Osteoblast (primary cell): ENCODE results near the gene KERA. TPM values are rescaled to one million over a fixed set of nuclear protein-coding genes. Genes with fewer than 3 reads are reported as not detected.

Source experiments
- DNase-seq: peaks from one replicate; pipeline ENCODE4 v3.0.0; 2011; ENCODE audit warnings: low spot score, mixed read lengths; ENCODE audit not compliant: insufficient read length; ENCODE audit errors: missing footprints
- H2AFZ ChIP-seq: 2 replicates; pipeline ENCODE4 v1.6.0; 2011; ENCODE audit warnings: mild to moderate bottlenecking, low read length
- H3K27ac ChIP-seq: 2 replicates; pipeline ENCODE4 v1.5.1; 2011; ENCODE audit warnings: mild to moderate bottlenecking, low read depth, low read length, moderate library complexity
- H3K27me3 ChIP-seq: 2 replicates; pipeline ENCODE4 v1.6.0; 2012; ENCODE audit warnings: mild to moderate bottlenecking, control low read depth, inconsistent platforms, low read length, moderate library complexity; ENCODE audit not compliant: insufficient read depth
- H3K36me3 ChIP-seq: 2 replicates; pipeline ENCODE4 v1.5.1; 2011; ENCODE audit warnings: mild to moderate bottlenecking, low read length, control low read depth, moderate library complexity; ENCODE audit not compliant: insufficient read depth
- H3K4me1 ChIP-seq: 2 replicates; pipeline ENCODE4 v1.5.1; 2011; ENCODE audit warnings: mild to moderate bottlenecking, low read length, control low read depth, moderate library complexity; ENCODE audit not compliant: insufficient read depth
- H3K4me2 ChIP-seq: 2 replicates; pipeline ENCODE4 v1.6.0; 2011; ENCODE audit warnings: mild to moderate bottlenecking, low read length; ENCODE audit not compliant: insufficient read depth
- H3K4me3 ChIP-seq: fragments of 200-600 bp; sonication (generic); 3 replicates; pipeline ENCODE4 v1.5.1; 2012; ENCODE audit warnings: mild to moderate bottlenecking, low read length, inconsistent platforms; ENCODE audit not compliant: insufficient read depth
- H3K79me2 ChIP-seq: 2 replicates; pipeline ENCODE4 v1.6.0; 2012; ENCODE audit warnings: mild to moderate bottlenecking, low read length, control low read depth, inconsistent platforms; ENCODE audit not compliant: insufficient read depth
- H3K9me3 ChIP-seq: 2 replicates; pipeline ENCODE4 v1.5.1; 2011; ENCODE audit warnings: low read depth, low read length, control low read depth
- H4K20me1 ChIP-seq: 2 replicates; pipeline ENCODE4 v1.6.0; 2012; ENCODE audit warnings: mild to moderate bottlenecking, low read length, control low read depth; ENCODE audit not compliant: insufficient read depth
- CTCF ChIP-seq: IDR thresholded peaks from 2 replicates; pipeline ENCODE4 v1.5.1; 2011; ENCODE audit warnings: mild to moderate bottlenecking, low read depth, low read length, moderate library complexity; ENCODE audit errors: extremely low read depth
- total RNA-seq: library from RNA; depleted of rRNA; stranded (reverse); fragments of >200 nt; gene quantifications from 2 replicates; pipeline ENCODE4 v1.2.3, GENCODE V29; 2012

KERA gene
- total RNA-seq, 1 donor: not detected

GRCh38 chr12:91065396-91065795, 7.6 kb upstream of the KERA start:
- Histone ChIP-seq H3K4me1 (no peaks in the 10 kb centered on the region), H3K4me2 (no peak overlapping the region), H2AFZ (no peak overlapping the region), H3K27me3 (no peaks in the 10 kb centered on the region), H4K20me1 (no peaks in the 10 kb centered on the region), H3K4me3 (no peak overlapping the region), H3K36me3 (no peaks in the 10 kb centered on the region), H3K27ac (no peak overlapping the region), H3K79me2 (no peaks in the 10 kb centered on the region), H3K9me3 (no peaks in the 10 kb centered on the region)
- no peak for TF ChIP-seq CTCF
- DNase-seq: no peak

GRCh38 chr12:91064640-91065039, 6.8 kb upstream of the KERA start:
- no peak overlapping the region for H3K4me3 ChIP-seq
- H3K79me2 ChIP-seq: no peaks in the 10 kb centered on the region
- no peak for TF ChIP-seq CTCF
- no peaks in the 10 kb centered on the region for H3K27me3 ChIP-seq
- H3K4me2 ChIP-seq: no peak overlapping the region
- H3K4me1 ChIP-seq: no peaks in the 10 kb centered on the region
- H3K27ac ChIP-seq: no peak overlapping the region
- DNase-seq: no peak
- H4K20me1 ChIP-seq: no peaks in the 10 kb centered on the region
- no peak overlapping the region for H2AFZ ChIP-seq
- no peaks in the 10 kb centered on the region for H3K36me3 ChIP-seq
- H3K9me3 ChIP-seq: no peaks in the 10 kb centered on the region

GRCh38 chr12:91061091-91061490, 3.3 kb upstream of the KERA start:
- H3K4me1 ChIP-seq: no peaks in the 10 kb centered on the region

GRCh38 chr12:91059211-91059610, 1.4 kb upstream of the KERA start:
- H3K4me2 ChIP-seq: no peak overlapping the region
- no peak overlapping the region for H2AFZ ChIP-seq
- no peaks in the 10 kb centered on the region for H3K36me3 ChIP-seq
- no peak overlapping the region for H3K27ac ChIP-seq
- no peaks in the 10 kb centered on the region for H3K9me3 ChIP-seq
- H3K4me1 ChIP-seq: peaks cover 3% of the 10 kb centered on the region
- H4K20me1 ChIP-seq: no peaks in the 10 kb centered on the region
- no peak for DNase-seq
- no peak for TF ChIP-seq CTCF
- H3K4me3 ChIP-seq: no peak overlapping the region
- no peaks in the 10 kb centered on the region for H3K27me3 ChIP-seq
- H3K79me2 ChIP-seq: no peaks in the 10 kb centered on the region

More at GRCh38 chr12:91061091-91061490, 3.3 kb upstream of the KERA start:
- H3K79me2 ChIP-seq: no peaks in the 10 kb centered on the region
- no peak overlapping the region for H3K4me2 ChIP-seq
- no peak for TF ChIP-seq CTCF
- H3K4me3 ChIP-seq: no peak overlapping the region
- no peaks in the 10 kb centered on the region for H4K20me1 ChIP-seq
- no peaks in the 10 kb centered on the region for H3K9me3 ChIP-seq
- H3K27me3 ChIP-seq: no peaks in the 10 kb centered on the region
- no peaks in the 10 kb centered on the region for H3K36me3 ChIP-seq
- no peak overlapping the region for H2AFZ ChIP-seq
- DNase-seq: no peak
- no peak overlapping the region for H3K27ac ChIP-seq
